HEK293T (cell line): Measurements from ENCODE around the gene DDX10.

ENCODE experiments used
- BHLHE40 ChIP-seq: fragments of 450-650 bp; IDR thresholded peaks from 2 replicates; pipeline ENCODE4 v1.6.1; 2016; ENCODE audit warnings: mild to moderate bottlenecking, moderate library complexity, borderline replicate concordance
- CTBP1 ChIP-seq: fragments of 450-650 bp; IDR thresholded peaks from 2 replicates; pipeline ENCODE4 v1.6.1; 2016; ENCODE audit warnings: borderline replicate concordance
- ELF4 ChIP-seq: fragments of 450-650 bp; IDR thresholded peaks from 2 replicates; pipeline ENCODE4 v1.6.1; 2017; ENCODE audit warnings: antibody characterized with exemption
- FOXK2 ChIP-seq: fragments of 450-650 bp; IDR thresholded peaks from 2 replicates; pipeline ENCODE4 v1.6.1; 2016; ENCODE audit warnings: mild to moderate bottlenecking
- FOXM1 ChIP-seq: fragments of 450-650 bp; IDR thresholded peaks from 2 replicates; pipeline ENCODE4 v1.6.1; 2017; ENCODE audit warnings: mild to moderate bottlenecking, borderline replicate concordance
- NFRKB ChIP-seq: fragments of 450-650 bp; IDR thresholded peaks from 2 replicates; pipeline ENCODE4 v1.6.1; 2016; ENCODE audit warnings: mild to moderate bottlenecking, moderate library complexity
- PKNOX1 ChIP-seq: fragments of 450-650 bp; IDR thresholded peaks from 2 replicates; pipeline ENCODE4 v1.6.1; 2016
- SP1 ChIP-seq: fragments of 450-650 bp; IDR thresholded peaks from 2 replicates; pipeline ENCODE4 v1.6.1; 2017
- TARDBP ChIP-seq: fragments of 450-650 bp; IDR thresholded peaks from 2 replicates; pipeline ENCODE4 v1.6.1; 2016
- ZNF384 ChIP-seq: fragments of 450-650 bp; IDR thresholded peaks from 2 replicates; pipeline ENCODE4 v1.6.1; 2016

DNA sequence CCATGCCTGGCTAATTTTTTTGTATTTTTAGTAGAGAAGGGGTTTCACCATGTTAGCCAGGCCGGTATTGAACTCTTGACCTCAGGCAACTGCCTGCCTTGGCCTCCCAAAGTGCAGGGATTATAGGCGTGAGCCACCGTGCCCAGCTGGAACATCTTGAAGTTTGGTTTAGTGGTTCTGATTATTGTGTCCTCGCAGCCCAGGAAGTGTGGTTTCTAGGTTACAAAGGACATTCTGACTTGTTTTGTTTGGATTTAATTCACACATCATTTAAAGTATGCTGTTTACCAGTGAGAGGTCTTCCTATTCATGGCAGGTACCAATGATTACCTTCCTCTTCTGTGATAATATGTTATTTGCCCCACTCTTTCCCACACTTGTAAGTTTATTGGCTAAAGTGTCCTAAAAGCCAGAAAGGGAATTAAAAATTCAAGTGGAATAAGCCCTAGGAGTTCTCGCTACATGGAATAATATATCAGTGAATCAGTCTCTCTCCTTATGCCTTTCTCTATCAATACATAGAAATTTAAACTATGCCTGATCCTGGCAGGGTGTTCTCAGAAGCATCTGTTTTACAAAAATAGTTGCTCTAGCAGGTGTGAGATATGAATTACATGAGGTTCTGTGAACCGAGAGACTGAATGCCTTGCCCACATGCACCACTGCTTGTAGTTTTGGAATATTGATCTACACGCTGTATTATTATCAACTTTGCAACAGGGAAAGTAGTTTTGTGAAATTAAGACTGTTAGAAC, 263.1 kb downstream of the DDX10 start:
- TF ChIP-seq PKNOX1 (no peak), TARDBP (no peak), FOXM1 (no peak), ZNF384 (no peak), SP1 (no peak), NFRKB (no peak), CTBP1 (no peak), BHLHE40 (no peak), ELF4 (no peak), FOXK2 (no peak)
